ENCODE results near the gene PEDS1.

Gene PEDS1

DNA sequence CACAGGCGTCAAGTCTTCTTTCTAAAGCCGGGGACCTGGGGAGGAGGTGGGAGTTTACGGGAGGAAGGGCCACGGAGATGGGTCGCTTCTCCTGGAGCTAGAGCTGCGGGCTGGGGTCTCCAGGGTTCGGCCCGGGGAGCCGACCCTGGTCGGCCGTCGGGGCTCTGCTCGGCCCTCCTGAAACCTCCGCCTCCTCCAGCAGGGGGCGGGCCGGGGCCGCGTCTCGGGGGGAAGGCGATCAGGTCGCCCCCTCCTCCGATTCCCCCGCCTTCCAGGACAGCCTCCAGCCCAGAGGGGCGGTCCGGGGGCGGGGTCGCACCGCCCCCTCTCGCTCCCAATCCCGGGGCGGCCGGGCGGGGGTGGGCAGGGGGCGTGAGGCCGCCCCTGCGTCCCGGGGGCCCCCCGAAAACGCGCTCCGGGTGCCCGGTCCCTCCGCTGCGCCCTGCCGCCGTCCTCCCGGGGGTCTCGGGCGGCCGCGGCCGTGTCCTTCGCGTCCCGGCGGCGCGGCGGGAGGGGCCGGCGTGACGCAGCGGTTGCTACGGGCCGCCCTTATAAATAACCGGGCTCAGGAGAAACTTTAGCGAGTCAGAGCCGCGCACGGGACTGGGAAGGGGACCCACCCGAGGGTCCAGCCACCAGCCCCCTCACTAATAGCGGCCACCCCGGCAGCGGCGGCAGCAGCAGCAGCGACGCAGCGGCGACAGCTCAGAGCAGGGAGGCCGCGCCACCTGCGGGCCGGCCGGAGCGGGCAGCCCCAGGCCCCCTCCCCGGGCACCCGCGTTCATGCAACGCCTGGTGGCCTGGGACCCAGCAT lies 36.9 kb upstream of the PEDS1 start, which contains the start of gene CEBPB:
Gene CEBPB, plus strand, starts transcription at position 580 of the 814 bp plus-strand sequence. Its CDS starts 204 bp downstream, at position 784.
- no peaks in the 10 kb centered on the region for H3K36me3 ChIP-seq (ENCODE audit: control insufficient read depth, insufficient read depth, low read length)
- TF ChIP-seq CTCF (IDR thresholded peaks at IDR 0.05), result peak; percentile 75
- no peaks in the 10 kb centered on the region for H3K27me3 ChIP-seq (ENCODE audit: control insufficient read depth, insufficient read depth, low read length)
- peak within 1 kb of the TSS; percentile 80 for H3K4me2 ChIP-seq (ENCODE audit: low read length)
- peaks cover 8% of the 10 kb centered on the region for H3K4me1 ChIP-seq
- H3K4me3 ChIP-seq (ENCODE audit: low read depth, low read length), result peak within 1 kb of the TSS; percentile 81
- H3K9ac ChIP-seq, result peak within 1 kb of the TSS; percentile 57
- no peaks in the 10 kb centered on the region for H3K9me3 ChIP-seq (ENCODE audit: control insufficient read depth, low read length)
- H3K79me2 ChIP-seq, result peaks cover 6% of the 10 kb centered on the region
- peak within 1 kb of the TSS; percentile 93 for H3K27ac ChIP-seq
- peak within 1 kb of the TSS; percentile 90 for H2AFZ ChIP-seq

GRCh38 chr20:50189681-50190250 lies 36.2 kb upstream of the PEDS1 start:
- no peak for TF ChIP-seq CTCF (IDR thresholded peaks at IDR 0.05)
- Histone ChIP-seq H2AFZ (peak overlapping the region; percentile 83), H3K27ac (no peak overlapping the region), H3K79me2 (peaks cover 6% of the 10 kb centered on the region), H3K36me3 (ENCODE audit: control insufficient read depth, insufficient read depth, low read length) (no peaks in the 10 kb centered on the region), H3K4me3 (ENCODE audit: low read depth, low read length) (peak overlapping the region; percentile 66), H3K27me3 (ENCODE audit: control insufficient read depth, insufficient read depth, low read length) (no peaks in the 10 kb centered on the region), H3K9me3 (ENCODE audit: control insufficient read depth, low read length) (no peaks in the 10 kb centered on the region), H3K4me2 (ENCODE audit: low read length) (peak overlapping the region; percentile 69), H3K9ac (no peak overlapping the region), H3K4me1 (peaks cover 8% of the 10 kb centered on the region)

- Histone ChIP-seq H3K4me1 (peaks cover 8% of the 10 kb centered on the region), H3K9ac (no peak overlapping the region), H3K36me3 (ENCODE audit: control insufficient read depth, insufficient read depth, low read length) (no peaks in the 10 kb centered on the region), H3K4me2 (ENCODE audit: low read length) (no peak overlapping the region), H3K27ac (no peak overlapping the region), H2AFZ (no peak overlapping the region), H3K9me3 (ENCODE audit: control insufficient read depth, low read length) (no peaks in the 10 kb centered on the region), H3K27me3 (ENCODE audit: control insufficient read depth, insufficient read depth, low read length) (no peaks in the 10 kb centered on the region), H3K4me3 (ENCODE audit: low read depth, low read length) (no peak overlapping the region), H3K79me2 (peaks cover 6% of the 10 kb centered on the region)
- TF ChIP-seq CTCF (IDR thresholded peaks at IDR 0.05), result no peak
Observed at GRCh38 chr20:50188879-50189680, 35.6 kb upstream of the PEDS1 start.

DNA sequence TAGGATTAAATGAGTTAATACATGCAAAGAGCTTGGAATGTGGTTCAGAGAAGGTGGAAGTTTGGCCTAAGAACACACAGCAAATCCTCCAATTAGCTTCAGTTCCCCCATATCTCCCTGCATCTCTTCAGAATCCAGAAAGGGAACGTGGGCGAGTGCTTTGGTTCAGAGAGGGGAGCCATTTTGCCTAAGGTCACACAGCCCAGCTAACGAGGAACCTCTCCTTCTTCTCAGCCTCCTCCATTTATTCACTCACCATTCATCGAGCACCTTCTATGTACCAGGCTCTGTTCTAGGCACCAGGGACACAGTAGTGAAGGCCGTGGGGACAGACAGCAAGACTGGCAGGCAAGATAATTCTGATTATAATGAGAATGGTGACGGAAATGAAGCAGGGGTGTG lies 34.8 kb upstream of the PEDS1 start:
- no peaks in the 10 kb centered on the region for H3K9me3 ChIP-seq (ENCODE audit: control insufficient read depth, low read length)
- no peak overlapping the region for H3K4me3 ChIP-seq (ENCODE audit: low read depth, low read length)
- no peak overlapping the region for H3K9ac ChIP-seq
- no peak overlapping the region for H2AFZ ChIP-seq
- no peak overlapping the region for H3K4me2 ChIP-seq (ENCODE audit: low read length)
- no peaks in the 10 kb centered on the region for H3K36me3 ChIP-seq (ENCODE audit: control insufficient read depth, insufficient read depth, low read length)
- no peaks in the 10 kb centered on the region for H3K27me3 ChIP-seq (ENCODE audit: control insufficient read depth, insufficient read depth, low read length)
- peaks cover 4% of the 10 kb centered on the region for H3K4me1 ChIP-seq
- no peak for TF ChIP-seq CTCF (IDR thresholded peaks at IDR 0.05)
- H3K27ac ChIP-seq, result no peak overlapping the region
- H3K79me2 ChIP-seq, result peaks cover 6% of the 10 kb centered on the region
